ENCODE results near the gene GGA1.
A peak's percentile ranks its signal among the peaks of the same experiment; 100 is the strongest.
"Not testable (repeated sequence)": the region's sequence is repeated elsewhere in the genome, so short reads cannot be mapped to it uniquely, and the experiment has no call there.

GGA1 gene

GRCh38 chr22:37604875-37605274 is 3.8 kb upstream of the GGA1 start:
- no peak overlapping the region for H3K4me3 ChIP-seq (ENCODE audit: low read depth, low read length)
- no peak for TF ChIP-seq CTCF (conservative IDR thresholded peaks at IDR 0.05; ENCODE audit: low read depth, low read length)
- DNase-seq (ENCODE audit: low read depth), result no peak

GRCh38 chr22:37607010-37607934 is 1.4 kb upstream of the GGA1 start:
- DNase-seq (ENCODE audit: low read depth), result peak; percentile 72
- H3K4me3 ChIP-seq (ENCODE audit: low read depth, low read length), result peak overlapping the region; percentile 41
- TF ChIP-seq CTCF (conservative IDR thresholded peaks at IDR 0.05; ENCODE audit: low read depth, low read length), result peak; percentile 98

GRCh38 chr22:37607935-37608476 is 628 bp upstream of the GGA1 start:
- no peak for DNase-seq (ENCODE audit: low read depth)
- no peak for TF ChIP-seq CTCF (conservative IDR thresholded peaks at IDR 0.05; ENCODE audit: low read depth, low read length)
- peak overlapping the region; percentile 87 for H3K4me3 ChIP-seq (ENCODE audit: low read depth, low read length)

GRCh38 chr22:37609240-37610152 is 862 bp downstream of the GGA1 start:
- TF ChIP-seq CTCF (conservative IDR thresholded peaks at IDR 0.05; ENCODE audit: low read depth, low read length), result no peak
- peak overlapping the region; percentile 87 for H3K4me3 ChIP-seq (ENCODE audit: low read depth, low read length)
- DNase-seq (ENCODE audit: low read depth), result no peak

- peak overlapping the region; percentile 87 for H3K4me3 ChIP-seq (ENCODE audit: low read depth, low read length)
- not testable (repeated sequence) for DNase-seq (ENCODE audit: low read depth)
Observed at GRCh38 chr22:37610153-37610475, 1.5 kb downstream of the GGA1 start.

GRCh38 chr22:37610480-37611129 is 2.0 kb downstream of the GGA1 start:
- DNase-seq (ENCODE audit: low read depth), result no peak
- TF ChIP-seq CTCF (conservative IDR thresholded peaks at IDR 0.05; ENCODE audit: low read depth, low read length), result no peak
- no peak overlapping the region for H3K4me3 ChIP-seq (ENCODE audit: low read depth, low read length)

- DNase-seq (ENCODE audit: low read depth), result no peak
- no peak overlapping the region for H3K4me3 ChIP-seq (ENCODE audit: low read depth, low read length)
- TF ChIP-seq CTCF (conservative IDR thresholded peaks at IDR 0.05; ENCODE audit: low read depth, low read length), result no peak
Observed at GRCh38 chr22:37611207-37611606, 2.6 kb downstream of the GGA1 start.

All from choroid plexus epithelial cell (primary cell).